Effector CD4-positive, alpha-beta T cell (primary cell): ENCODE data around the gene KCNJ4.
"Not testable (repeated sequence)": the region's sequence is repeated elsewhere in the genome, so short reads cannot be mapped to it uniquely, and the experiment has no call there.

Source experiments
- DNase-seq: peaks from one replicate; pipeline ENCODE4 v3.0.0-alpha.2; 2020

KCNJ4 gene

GRCh38 chr22:38470179-38470578 lies 15.2 kb upstream of the KCNJ4 start:
- not testable (repeated sequence) for DNase-seq

DNA sequence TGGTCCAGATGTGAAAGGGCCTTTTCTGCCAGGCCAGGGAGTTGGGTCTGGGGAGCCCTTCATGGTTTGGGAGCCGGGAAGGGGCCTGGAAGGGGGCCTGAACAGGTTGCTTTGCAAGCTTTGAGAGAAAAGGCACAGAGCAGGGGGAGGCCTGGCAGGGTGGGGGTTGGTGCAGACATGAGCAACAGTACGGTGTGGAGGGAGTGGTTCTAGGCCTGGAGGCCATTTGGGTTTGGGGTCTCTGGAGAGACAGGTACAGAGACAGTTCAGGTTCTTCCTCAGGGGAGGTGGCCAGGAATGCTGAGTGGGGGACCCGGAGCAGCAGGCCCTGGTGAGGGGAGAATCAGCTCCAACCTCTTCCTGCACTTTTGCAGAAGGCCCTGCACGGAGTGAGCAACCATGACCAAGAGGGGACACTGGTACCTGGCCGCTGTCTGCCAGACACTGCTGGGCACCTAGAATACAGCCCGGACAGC lies 14.3 kb upstream of the KCNJ4 start:
- DNase-seq, result no peak

DNA sequence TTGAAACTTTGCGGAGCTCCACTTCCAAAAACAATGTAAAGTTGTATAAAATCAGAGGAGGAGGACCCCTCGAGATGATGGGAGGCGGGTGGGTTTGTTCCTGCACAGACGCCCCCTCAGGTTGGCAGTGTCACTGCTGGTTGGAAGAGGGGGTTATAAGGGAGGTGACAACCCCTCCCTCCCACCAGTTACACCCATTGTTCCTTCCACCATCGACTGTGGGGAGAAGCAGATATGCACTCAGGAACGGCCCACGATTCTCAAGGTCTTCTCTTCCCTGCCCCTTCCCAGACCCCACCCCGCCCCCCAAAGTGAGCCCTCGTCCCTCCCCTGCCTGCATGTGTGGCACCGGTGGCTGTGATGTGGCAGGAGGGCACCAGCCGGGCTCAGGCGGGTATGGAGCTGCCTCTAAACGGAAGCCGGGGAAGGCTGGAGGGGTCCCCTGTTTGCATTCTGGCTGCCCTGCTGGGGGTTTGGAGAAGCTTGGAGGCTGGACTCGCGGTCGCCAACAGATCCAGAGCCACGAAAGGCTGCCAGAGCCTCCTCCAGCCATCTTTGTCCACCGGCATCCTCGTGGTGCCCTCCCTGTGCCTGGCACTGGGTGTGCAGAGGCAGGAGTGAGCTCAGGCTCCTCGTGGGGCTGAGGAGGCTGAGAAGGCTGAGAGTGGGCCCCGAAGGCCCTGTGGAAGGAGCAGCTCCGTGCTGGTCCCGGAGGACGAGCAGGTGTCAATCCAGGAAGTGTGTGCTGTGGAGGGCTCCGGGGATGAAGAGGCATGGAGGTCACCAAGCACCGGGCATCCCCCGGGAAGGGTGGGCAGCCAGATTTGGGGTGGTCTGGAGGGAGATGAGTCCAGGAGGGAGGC lies 13.7 kb upstream of the KCNJ4 start:
- DNase-seq, result no peak

GRCh38 chr22:38467904-38468442 lies 13.0 kb upstream of the KCNJ4 start, which contains the start of gene KDELR3:
TSS of gene KDELR3 (plus strand) at chr22:38468096. CDS start at chr22:38468234, 138 bp downstream.
- DNase-seq, result no peak

- no peak for DNase-seq
Measured at GRCh38 chr22:38467438-38467903, 12.5 kb upstream of the KCNJ4 start.

DNA sequence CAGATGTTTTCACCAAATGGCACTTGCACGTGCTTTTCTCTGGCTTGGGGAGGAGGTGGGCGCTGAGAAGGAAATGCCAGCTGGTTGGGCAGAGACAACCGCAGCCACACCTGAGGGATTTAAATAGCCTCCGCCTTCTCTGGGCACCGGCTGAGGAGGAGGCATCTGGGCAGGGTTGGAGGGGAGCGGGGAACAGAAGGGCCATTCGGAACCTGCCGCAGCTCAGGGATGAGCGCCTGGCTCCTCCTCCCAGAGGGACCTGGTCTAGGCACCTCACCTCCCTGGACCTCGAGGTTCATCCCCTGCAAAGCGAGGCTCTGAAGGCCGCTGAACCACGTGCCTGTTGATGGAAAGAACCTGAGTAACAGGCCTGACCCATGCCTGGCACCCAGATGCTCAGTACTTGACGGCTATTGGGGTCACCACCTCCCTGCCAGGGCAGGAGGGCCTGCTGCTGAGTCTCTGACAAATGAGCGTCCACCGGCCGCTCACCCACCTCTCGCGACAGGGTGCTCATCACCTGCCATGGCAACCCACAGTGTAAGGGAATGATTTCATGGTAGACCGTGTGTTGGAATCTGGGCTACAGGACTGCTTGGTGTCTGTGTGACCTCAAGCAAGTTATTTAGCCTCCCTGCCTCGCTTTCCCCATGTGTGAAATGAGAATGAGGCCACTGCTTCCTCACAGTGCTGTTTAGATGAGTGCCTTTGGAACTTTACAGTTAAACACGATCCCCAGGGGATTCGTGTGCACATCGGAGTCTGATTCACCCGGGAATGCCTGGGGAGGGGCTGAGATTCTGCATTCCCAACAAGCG lies 10.9 kb upstream of the KCNJ4 start:
- no peak for DNase-seq

- DNase-seq, result no peak
Measured at GRCh38 chr22:38464992-38465672, 10.1 kb upstream of the KCNJ4 start.

GRCh38 chr22:38462960-38463784 lies 8.2 kb upstream of the KCNJ4 start:
- no peak for DNase-seq

DNA sequence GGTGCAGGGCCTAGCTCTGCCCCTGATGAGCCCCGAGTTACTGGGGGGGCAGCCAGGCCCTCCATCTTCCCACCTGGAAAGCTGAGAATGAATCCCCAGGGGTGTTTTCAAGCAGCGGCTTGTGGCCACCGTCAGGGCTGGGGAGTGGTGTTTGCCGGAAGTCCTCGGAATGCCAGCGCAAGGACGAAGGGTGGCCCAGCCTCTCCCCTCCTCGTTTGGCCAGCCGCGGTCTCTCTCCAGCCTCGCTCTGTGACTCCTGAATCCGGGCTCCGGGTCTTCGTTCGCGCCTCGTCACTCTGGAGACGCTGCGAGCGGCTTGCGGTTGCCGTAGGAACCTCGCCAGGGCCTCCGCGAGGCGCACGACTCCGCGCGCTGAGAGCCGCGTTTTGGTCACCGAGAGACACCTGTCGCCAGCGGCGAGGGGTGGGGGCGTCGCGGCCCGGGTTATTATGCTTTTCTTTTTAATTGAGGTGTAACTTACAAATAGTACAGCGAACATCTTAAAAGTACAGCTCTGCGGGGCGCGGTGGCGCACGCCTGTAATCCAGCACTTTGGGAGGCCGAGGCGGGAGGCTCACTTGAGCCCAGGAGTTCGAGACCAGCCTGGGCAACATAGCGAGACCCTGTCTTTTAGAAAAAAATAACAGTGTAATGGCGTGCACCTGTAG lies 6.5 kb upstream of the KCNJ4 start:
- no peak for DNase-seq

DNA sequence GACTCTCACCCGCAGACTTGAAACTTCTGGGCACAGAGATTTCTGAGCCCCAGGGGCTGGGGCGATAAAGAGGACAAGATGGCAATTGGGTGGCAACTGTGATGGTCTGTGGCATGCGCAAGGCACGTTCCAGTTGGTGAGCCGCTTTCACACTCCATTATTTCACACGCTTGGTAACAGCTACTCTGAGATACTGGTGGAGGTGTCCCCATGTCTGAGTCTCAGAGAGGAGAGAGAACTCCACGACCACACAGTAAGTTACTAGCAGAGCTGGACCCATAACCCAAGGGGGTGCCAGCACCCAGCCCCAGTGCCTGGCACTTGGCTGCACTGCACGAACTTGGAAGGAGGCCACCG lies 6.0 kb upstream of the KCNJ4 start:
- no peak for DNase-seq

DNA sequence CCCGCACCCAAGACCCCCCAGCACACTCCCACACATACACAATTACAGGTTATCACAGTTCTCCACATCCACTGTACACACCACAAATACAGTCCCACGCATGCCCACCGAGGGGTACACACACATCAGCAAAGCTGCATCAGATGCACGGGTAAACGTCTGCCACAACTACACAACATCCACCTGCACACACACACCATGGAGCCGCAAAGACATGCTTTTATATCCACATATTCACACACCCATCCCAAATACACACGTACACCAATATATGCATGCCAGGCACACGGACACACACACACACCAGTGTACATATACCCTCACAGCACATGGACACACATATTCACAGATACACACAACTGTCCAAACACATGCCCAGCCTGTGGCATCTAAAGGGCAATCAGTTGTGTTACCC lies 5.4 kb upstream of the KCNJ4 start:
- no peak for DNase-seq

- DNase-seq, result no peak
Measured at GRCh38 chr22:38456841-38457699, 2.1 kb upstream of the KCNJ4 start.

- DNase-seq, result no peak
Measured at GRCh38 chr22:38456272-38456835, 1.4 kb upstream of the KCNJ4 start.

GRCh38 chr22:38455530-38456271 lies 702 bp upstream of the KCNJ4 start:
- DNase-seq, result no peak

DNA sequence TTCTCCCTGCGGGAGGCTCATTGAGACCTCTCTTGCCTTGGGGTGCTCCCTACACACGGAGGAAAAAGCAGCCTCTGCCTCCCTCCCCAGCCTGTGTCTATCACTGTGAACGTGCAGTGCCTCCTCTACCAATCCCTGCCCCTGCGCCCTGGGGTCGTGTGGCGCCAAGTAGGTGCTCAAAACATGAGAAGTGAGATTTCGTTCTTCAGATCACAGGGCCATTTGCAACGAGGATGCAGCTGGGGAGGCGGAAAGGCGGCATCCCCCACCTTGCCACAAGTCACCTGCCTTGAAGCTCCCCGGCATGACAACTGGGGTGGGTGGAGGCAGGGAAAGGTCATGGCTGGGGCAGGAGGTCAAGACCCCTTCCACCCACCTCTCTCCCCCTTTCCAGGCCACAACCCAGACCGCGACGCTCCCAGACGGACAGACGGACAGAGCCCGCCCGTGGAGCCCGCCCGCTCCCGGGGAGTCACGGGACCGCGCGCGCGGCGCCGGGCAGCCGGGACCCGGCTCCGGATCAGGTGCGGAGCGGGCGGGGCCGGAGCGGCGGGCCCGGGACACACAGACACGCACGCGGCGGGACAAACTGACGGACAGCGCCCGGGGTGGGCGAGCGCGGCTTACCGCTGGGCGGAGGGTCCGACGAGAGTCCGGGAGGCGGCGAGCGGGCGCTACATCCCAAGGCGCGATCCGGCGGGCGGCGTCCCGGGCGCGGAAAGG lies 485 bp downstream of the KCNJ4 start:
- DNase-seq, result no peak

DNA sequence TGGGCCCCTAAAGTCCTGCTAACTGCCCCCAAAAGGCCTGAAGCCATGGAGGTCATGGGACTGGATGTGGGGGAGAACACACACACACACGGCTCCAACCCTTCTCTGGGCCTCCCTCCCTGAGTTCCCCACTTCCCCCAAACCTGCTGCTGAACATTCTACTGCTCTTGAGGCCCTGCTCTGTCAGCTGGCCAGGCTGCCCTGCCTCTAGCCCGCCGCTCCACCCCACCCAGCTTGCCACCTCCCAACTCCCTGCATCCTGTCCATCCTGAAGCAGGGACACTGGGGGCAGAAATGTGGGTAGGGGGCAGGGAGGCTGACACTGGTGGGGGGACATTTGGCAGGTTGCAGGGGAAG lies 1.0 kb downstream of the KCNJ4 start:
- no peak for DNase-seq

- DNase-seq, result no peak
Measured at GRCh38 chr22:38453066-38453672, 1.8 kb downstream of the KCNJ4 start.
